SK-N-SH (cell line): ENCODE data around the gene ZPLD1. TPM values are rescaled to one million over a fixed set of nuclear protein-coding genes. Genes with fewer than 3 reads are reported as not detected.

Source experiments
- CTCF ChIA-PET: fragments of 300-600, 350-600 bp; formaldehyde crosslinking; extraction: SDS; loops from one replicate; lab custom pipeline; 2021; lab: Yijun Ruan, JAX
- POLR2A ChIA-PET: fragments of 350-600 bp; sonication (Branson Sonifier 250); formaldehyde crosslinking; extraction: SDS; loops from one replicate; lab custom pipeline; 2020; ENCODE audit warnings: antibody characterized with exemption, inconsistent platforms; lab: Yijun Ruan, JAX
- DNase-seq: peaks from one replicate; pipeline ENCODE4 v3.0.0; 2012
- H2AFZ ChIP-seq: fragments of 200-600 bp; sonication (generic); 2 replicates; pipeline ENCODE4 v1.8.1; 2016; ENCODE audit warnings: antibody characterized with exemption, mild to moderate bottlenecking, low read depth
- H3F3A ChIP-seq: fragments of 200-600 bp; sonication (generic); replicated peaks from 2 replicates; pipeline ENCODE3; 2016; ENCODE audit warnings: antibody characterized with exemption, mild to moderate bottlenecking; ENCODE audit not compliant: insufficient read depth
- H3K27ac ChIP-seq, 2 experiments: fragments of 200-500 bp in 1 of 2; fragments of 200-600 bp in 1 of 2; sonication (Bioruptor generic) in 1 of 2; sonication (generic), shearing (Covaris generic) in 1 of 2; 2 replicates each; pipeline versions ENCODE4 v1.5.1 to v1.6.1; 2014 to 2016; ENCODE audit warnings: low read depth in 2 of 2, inconsistent platforms in 1 of 2, low read length in 1 of 2, mild to moderate bottlenecking in 1 of 2, mixed read lengths in 1 of 2
- H3K27me3 ChIP-seq: fragments of 200-600 bp; sonication (generic), shearing (Covaris generic); 2 replicates; pipeline ENCODE4 v1.6.1; 2016; ENCODE audit warnings: mixed run types; ENCODE audit not compliant: insufficient read depth
- H3K36me3 ChIP-seq, 2 experiments: fragments of 200-500 bp in 1 of 2; fragments of 200-600 bp in 1 of 2; sonication (Bioruptor generic) in 1 of 2; sonication (generic) in 1 of 2; replicated peaks in 1 of 2; 2 replicates each; pipeline versions ENCODE3 to v1.5.1; 2014 to 2016; ENCODE audit warnings: low read length in 1 of 2, mild to moderate bottlenecking in 1 of 2; ENCODE audit not compliant: insufficient read depth in 2 of 2, control insufficient read depth in 1 of 2
- H3K4me1 ChIP-seq, 2 experiments: fragments of 200-500 bp in 1 of 2; fragments of 200-600 bp in 1 of 2; sonication (Bioruptor generic) in 1 of 2; sonication (generic), shearing (Covaris generic) in 1 of 2; 2 replicates each; pipeline versions ENCODE4 v1.5.1 to v1.6.1; 2014 to 2016; ENCODE audit warnings: low read depth in 1 of 2, low read length in 1 of 2, mixed run types in 1 of 2; ENCODE audit not compliant: insufficient read depth in 2 of 2, control insufficient read depth in 1 of 2
- H3K4me2 ChIP-seq: fragments of 200-600 bp; sonication (generic), shearing (Covaris generic); 2 replicates; pipeline ENCODE4 v1.6.1; 2017; ENCODE audit warnings: mixed run types
- H3K4me3 ChIP-seq, 2 experiments: fragments of 200-500 bp in 1 of 2; fragments of 200-600 bp in 1 of 2; sonication (Bioruptor generic) in 1 of 2; sonication (generic), shearing (Covaris generic) in 1 of 2; 2 replicates each; pipeline versions ENCODE4 v1.5.1 to v1.8.1; 2014 to 2016; ENCODE audit warnings: low read depth in 2 of 2, inconsistent platforms in 1 of 2, low read length in 1 of 2, mild to moderate bottlenecking in 1 of 2, mixed read lengths in 1 of 2, moderate library complexity in 1 of 2
- H3K79me2 ChIP-seq: fragments of 200-600 bp; sonication (generic); 2 replicates; pipeline ENCODE4 v1.8.1; 2017; ENCODE audit warnings: mild to moderate bottlenecking; ENCODE audit not compliant: insufficient read depth
- H3K9ac ChIP-seq: fragments of 200-600 bp; sonication (generic); 2 replicates; pipeline ENCODE4 v1.6.1; 2017; ENCODE audit warnings: mixed run types
- H3K9me2 ChIP-seq: fragments of 200-600 bp; sonication (generic); 2 replicates; pipeline ENCODE4 v1.6.1; 2017; ENCODE audit warnings: mixed run types
- H3K9me3 ChIP-seq: fragments of 200-600 bp; sonication (generic); 2 replicates; pipeline ENCODE4 v1.6.1; 2017; ENCODE audit warnings: mixed run types, mild to moderate bottlenecking, moderate library complexity
- H4K20me1 ChIP-seq: fragments of 200-600 bp; sonication (generic); 2 replicates; pipeline ENCODE4 v1.6.1; 2017; ENCODE audit warnings: mild to moderate bottlenecking, mixed run types; ENCODE audit not compliant: insufficient read depth
- CHD2 ChIP-seq: fragments of 150-350 bp; IDR thresholded peaks from 2 replicates; pipeline ENCODE4 v1.6.1; 2018; ENCODE audit warnings: low read length; ENCODE audit not compliant: partially characterized antibody
- EP300 ChIP-seq, 2 experiments: IDR thresholded peaks; 2 replicates each; pipeline versions ENCODE4 v1.4.0 to v1.6.1; 2012; ENCODE audit warnings: borderline replicate concordance in 1 of 2, low read depth in 1 of 2, low read length in 1 of 2
- EZH2phosphoT487 ChIP-seq: fragments of 200-600 bp; sonication (generic); IDR thresholded peaks from 2 replicates; pipeline ENCODE4 v1.6.1; 2017; ENCODE audit warnings: low read depth, mixed run types, mild to moderate bottlenecking, antibody characterized with exemption, moderate library complexity, borderline replicate concordance
- FOSL2 ChIP-seq: IDR thresholded peaks from 2 replicates; pipeline ENCODE4 v1.4.0; 2012; ENCODE audit warnings: low read depth, mild to moderate bottlenecking, moderate library complexity, borderline replicate concordance
- GABPA ChIP-seq: IDR thresholded peaks from 2 replicates; pipeline ENCODE4 v1.4.0; 2012; ENCODE audit warnings: low read depth, mild to moderate bottlenecking
- GATA2 ChIP-seq: sonication (generic); formaldehyde crosslinking; IDR thresholded peaks from 2 replicates; pipeline ENCODE4 v1.5.0; 2020; ENCODE audit warnings: mild to moderate bottlenecking, missing genetic modification reagents
- JUND ChIP-seq: IDR thresholded peaks from 2 replicates; pipeline ENCODE4 v1.4.0; 2012
- MEF2A ChIP-seq: IDR thresholded peaks from 2 replicates; pipeline ENCODE4 v1.4.0; 2012; ENCODE audit warnings: low read depth, borderline replicate concordance
- NFIC ChIP-seq: IDR thresholded peaks from 2 replicates; pipeline ENCODE4 v1.4.0; 2012; ENCODE audit warnings: borderline replicate concordance
- NRF1 ChIP-seq: IDR thresholded peaks from 2 replicates; pipeline ENCODE4 v1.6.1; 2012; ENCODE audit warnings: low read depth, mild to moderate bottlenecking, low read length
- RCOR1 ChIP-seq: fragments of 150-350 bp; IDR thresholded peaks from 2 replicates; pipeline ENCODE4 v1.6.1; 2017; ENCODE audit warnings: antibody characterized with exemption, low read length
- SIN3A ChIP-seq: IDR thresholded peaks from 2 replicates; pipeline ENCODE4 v1.6.1; 2012; ENCODE audit warnings: low read depth, mild to moderate bottlenecking, low read length, moderate library complexity, borderline replicate concordance
- SMC3 ChIP-seq: IDR thresholded peaks from 2 replicates; pipeline ENCODE4 v1.6.1; 2012; ENCODE audit warnings: low read depth, low read length, improper control_type of control experiment
- TAF1 ChIP-seq: IDR thresholded peaks from 2 replicates; pipeline ENCODE4 v1.6.1; 2012; ENCODE audit warnings: low read depth, mild to moderate bottlenecking, low read length, moderate library complexity, borderline replicate concordance
- TCF12 ChIP-seq: IDR thresholded peaks from 2 replicates; pipeline ENCODE4 v1.4.0; 2012
- TEAD4 ChIP-seq: IDR thresholded peaks from 2 replicates; pipeline ENCODE4 v1.4.0; 2012; ENCODE audit warnings: mild to moderate bottlenecking, borderline replicate concordance; ENCODE audit not compliant: insufficient read depth
- YY1 ChIP-seq: IDR thresholded peaks from 2 replicates; pipeline ENCODE4 v1.4.0; 2012; ENCODE audit warnings: low read depth, mild to moderate bottlenecking
- WGBS: methylation state at CpG from one replicate; pipeline ENCODE4 v1.1.6; 2017; ENCODE audit warnings: low lambda C conversion rate; 5-methylcytosine and 5-hydroxymethylcytosine counted together
- polyA plus RNA-seq, 3 experiments: library from polyadenylated mRNA; depleted of rRNA; stranded (reverse); fragments of >200 nt; gene quantifications; 2 replicates each; pipeline ENCODE4 v1.2.3, GENCODE V29; 2012
- TF ChIP-seq, protein P1 (sequence below): IDR thresholded peaks from 2 replicates; pipeline ENCODE4 v1.6.1; 2012; ENCODE audit warnings: mild to moderate bottlenecking, low read depth, low read length, moderate library complexity
- TF ChIP-seq, protein P2 (sequence below): fragments of 150-350 bp; IDR thresholded peaks from 2 replicates; pipeline ENCODE4 v1.6.1; 2017; ENCODE audit warnings: antibody characterized with exemption, low read length, low read depth, borderline replicate concordance
- TF ChIP-seq, protein P3 (sequence below): IDR thresholded peaks from 2 replicates; pipeline ENCODE4 v1.4.0; 2012; ENCODE audit warnings: low read depth, borderline replicate concordance
- TF ChIP-seq, protein P4 (sequence below): fragments of 150-350 bp; IDR thresholded peaks from 2 replicates; pipeline ENCODE4 v1.6.1; 2016; ENCODE audit warnings: mild to moderate bottlenecking, low read depth, low read length
- TF ChIP-seq, protein P5 (sequence below): fragments of 200-600 bp; sonication (generic); IDR thresholded peaks from 2 replicates; pipeline ENCODE4 v1.6.1; 2017; ENCODE audit warnings: antibody characterized with exemption, mild to moderate bottlenecking, moderate library complexity

Gene ZPLD1
- polyA plus RNA-seq, 1 of the 3 experiments (the other 2 are of a cell fraction): not detected

DNA sequence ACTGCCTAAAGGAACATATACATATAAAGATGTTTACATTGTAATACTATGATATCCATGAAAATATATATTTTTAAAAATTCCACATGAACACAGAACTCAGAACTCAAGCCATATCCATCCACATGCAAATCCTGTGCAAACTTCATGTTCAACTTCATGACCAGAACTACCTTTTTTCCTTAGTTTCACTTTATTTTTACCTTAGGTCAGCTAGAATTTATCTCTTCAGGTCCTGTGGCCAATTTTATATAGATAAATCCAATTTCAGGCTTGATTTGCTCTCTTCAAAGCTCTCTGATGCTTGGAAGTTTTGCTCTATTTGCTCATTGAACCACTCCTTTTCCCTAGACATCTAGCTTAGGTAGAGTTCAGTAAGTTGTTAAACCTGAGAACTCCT lies 38.8 kb downstream of the ZPLD1 start (continued):
- TF ChIP-seq TEAD4 (no peak), CHD2 (no peak)
- TF ChIP-seq, protein P1, sequence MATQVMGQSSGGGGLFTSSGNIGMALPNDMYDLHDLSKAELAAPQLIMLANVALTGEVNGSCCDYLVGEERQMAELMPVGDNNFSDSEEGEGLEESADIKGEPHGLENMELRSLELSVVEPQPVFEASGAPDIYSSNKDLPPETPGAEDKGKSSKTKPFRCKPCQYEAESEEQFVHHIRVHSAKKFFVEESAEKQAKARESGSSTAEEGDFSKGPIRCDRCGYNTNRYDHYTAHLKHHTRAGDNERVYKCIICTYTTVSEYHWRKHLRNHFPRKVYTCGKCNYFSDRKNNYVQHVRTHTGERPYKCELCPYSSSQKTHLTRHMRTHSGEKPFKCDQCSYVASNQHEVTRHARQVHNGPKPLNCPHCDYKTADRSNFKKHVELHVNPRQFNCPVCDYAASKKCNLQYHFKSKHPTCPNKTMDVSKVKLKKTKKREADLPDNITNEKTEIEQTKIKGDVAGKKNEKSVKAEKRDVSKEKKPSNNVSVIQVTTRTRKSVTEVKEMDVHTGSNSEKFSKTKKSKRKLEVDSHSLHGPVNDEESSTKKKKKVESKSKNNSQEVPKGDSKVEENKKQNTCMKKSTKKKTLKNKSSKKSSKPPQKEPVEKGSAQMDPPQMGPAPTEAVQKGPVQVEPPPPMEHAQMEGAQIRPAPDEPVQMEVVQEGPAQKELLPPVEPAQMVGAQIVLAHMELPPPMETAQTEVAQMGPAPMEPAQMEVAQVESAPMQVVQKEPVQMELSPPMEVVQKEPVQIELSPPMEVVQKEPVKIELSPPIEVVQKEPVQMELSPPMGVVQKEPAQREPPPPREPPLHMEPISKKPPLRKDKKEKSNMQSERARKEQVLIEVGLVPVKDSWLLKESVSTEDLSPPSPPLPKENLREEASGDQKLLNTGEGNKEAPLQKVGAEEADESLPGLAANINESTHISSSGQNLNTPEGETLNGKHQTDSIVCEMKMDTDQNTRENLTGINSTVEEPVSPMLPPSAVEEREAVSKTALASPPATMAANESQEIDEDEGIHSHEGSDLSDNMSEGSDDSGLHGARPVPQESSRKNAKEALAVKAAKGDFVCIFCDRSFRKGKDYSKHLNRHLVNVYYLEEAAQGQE: no peak

DNA sequence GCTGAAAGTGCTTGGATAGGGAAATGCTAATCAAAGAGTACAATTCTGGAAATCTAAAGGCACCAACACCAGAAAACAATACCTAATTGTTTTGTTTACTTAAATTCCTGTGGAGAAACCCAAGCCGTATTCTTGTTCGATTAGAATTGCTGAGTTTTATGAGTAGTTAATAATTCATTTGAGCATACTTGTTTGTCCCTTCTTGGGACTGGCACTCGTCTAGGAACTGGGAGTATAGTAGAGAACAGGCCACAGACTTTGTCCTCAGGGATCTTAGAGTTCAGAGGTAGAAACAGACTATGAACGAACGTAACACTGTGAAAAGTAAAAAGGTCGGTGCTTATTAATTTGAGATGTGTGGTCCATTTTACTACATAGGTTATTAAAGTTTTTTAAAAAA lies 39.4 kb downstream of the ZPLD1 start:
- 79% methylated on average over 6 of the region's 6 CpGs for WGBS
- no peaks in the 10 kb centered on the region for H3K27me3 ChIP-seq
- ChIA-PET POLR2A (no interaction called here), CTCF (no interaction called here)
- TF ChIP-seq EP300 (IDR thresholded peaks at IDR 0.05; ENCODE audit: borderline replicate concordance in 1 of 2, low read depth in 1 of 2, low read length in 1 of 2): no peak
- TF ChIP-seq NFIC: no peak
- TF ChIP-seq, protein P2, sequence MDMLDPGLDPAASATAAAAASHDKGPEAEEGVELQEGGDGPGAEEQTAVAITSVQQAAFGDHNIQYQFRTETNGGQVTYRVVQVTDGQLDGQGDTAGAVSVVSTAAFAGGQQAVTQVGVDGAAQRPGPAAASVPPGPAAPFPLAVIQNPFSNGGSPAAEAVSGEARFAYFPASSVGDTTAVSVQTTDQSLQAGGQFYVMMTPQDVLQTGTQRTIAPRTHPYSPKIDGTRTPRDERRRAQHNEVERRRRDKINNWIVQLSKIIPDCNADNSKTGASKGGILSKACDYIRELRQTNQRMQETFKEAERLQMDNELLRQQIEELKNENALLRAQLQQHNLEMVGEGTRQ: no peak
- TF ChIP-seq YY1: no peak
- TF ChIP-seq MEF2A: no peak
- TF ChIP-seq, protein P3, sequence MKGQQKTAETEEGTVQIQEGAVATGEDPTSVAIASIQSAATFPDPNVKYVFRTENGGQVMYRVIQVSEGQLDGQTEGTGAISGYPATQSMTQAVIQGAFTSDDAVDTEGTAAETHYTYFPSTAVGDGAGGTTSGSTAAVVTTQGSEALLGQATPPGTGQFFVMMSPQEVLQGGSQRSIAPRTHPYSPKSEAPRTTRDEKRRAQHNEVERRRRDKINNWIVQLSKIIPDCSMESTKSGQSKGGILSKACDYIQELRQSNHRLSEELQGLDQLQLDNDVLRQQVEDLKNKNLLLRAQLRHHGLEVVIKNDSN: no peak
- TF ChIP-seq JUND: no peak
- no peak for TF ChIP-seq NRF1
- TF ChIP-seq RCOR1: no peak
- TF ChIP-seq, protein P4, sequence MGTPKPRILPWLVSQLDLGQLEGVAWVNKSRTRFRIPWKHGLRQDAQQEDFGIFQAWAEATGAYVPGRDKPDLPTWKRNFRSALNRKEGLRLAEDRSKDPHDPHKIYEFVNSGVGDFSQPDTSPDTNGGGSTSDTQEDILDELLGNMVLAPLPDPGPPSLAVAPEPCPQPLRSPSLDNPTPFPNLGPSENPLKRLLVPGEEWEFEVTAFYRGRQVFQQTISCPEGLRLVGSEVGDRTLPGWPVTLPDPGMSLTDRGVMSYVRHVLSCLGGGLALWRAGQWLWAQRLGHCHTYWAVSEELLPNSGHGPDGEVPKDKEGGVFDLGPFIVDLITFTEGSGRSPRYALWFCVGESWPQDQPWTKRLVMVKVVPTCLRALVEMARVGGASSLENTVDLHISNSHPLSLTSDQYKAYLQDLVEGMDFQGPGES: no peak
- TF ChIP-seq EZH2phosphoT487: no peak
- TF ChIP-seq FOSL2: no peak
- TF ChIP-seq GATA2 (CRISPR knock-in tag): no peak
- no peak for TF ChIP-seq SMC3
- no peak for TF ChIP-seq TCF12
- TF ChIP-seq, protein P5, sequence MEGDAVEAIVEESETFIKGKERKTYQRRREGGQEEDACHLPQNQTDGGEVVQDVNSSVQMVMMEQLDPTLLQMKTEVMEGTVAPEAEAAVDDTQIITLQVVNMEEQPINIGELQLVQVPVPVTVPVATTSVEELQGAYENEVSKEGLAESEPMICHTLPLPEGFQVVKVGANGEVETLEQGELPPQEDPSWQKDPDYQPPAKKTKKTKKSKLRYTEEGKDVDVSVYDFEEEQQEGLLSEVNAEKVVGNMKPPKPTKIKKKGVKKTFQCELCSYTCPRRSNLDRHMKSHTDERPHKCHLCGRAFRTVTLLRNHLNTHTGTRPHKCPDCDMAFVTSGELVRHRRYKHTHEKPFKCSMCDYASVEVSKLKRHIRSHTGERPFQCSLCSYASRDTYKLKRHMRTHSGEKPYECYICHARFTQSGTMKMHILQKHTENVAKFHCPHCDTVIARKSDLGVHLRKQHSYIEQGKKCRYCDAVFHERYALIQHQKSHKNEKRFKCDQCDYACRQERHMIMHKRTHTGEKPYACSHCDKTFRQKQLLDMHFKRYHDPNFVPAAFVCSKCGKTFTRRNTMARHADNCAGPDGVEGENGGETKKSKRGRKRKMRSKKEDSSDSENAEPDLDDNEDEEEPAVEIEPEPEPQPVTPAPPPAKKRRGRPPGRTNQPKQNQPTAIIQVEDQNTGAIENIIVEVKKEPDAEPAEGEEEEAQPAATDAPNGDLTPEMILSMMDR: no peak
- no peak for TF ChIP-seq TEAD4
- no peak for TF ChIP-seq SIN3A
- TF ChIP-seq GABPA: no peak
- no peak for TF ChIP-seq TAF1
- TF ChIP-seq, all 33 proteins: peak for 0
- no peak overlapping the region for H3K4me2 ChIP-seq
- no peaks in the 10 kb centered on the region for H3K9me2 ChIP-seq
- no peak overlapping the region for H3K4me3 ChIP-seq
- no peak overlapping the region for H2AFZ ChIP-seq
- no peak overlapping the region for H3K27ac ChIP-seq
- H4K20me1 ChIP-seq: no peaks in the 10 kb centered on the region
- no peaks in the 10 kb centered on the region for H3K36me3 ChIP-seq
- no peaks in the 10 kb centered on the region; a peak in 1 of 4 replicates for H3K4me1 ChIP-seq
- H3K9ac ChIP-seq: no peak overlapping the region
- no peaks in the 10 kb centered on the region for H3K79me2 ChIP-seq
- DNase-seq: no peak
- no peaks in the 10 kb centered on the region for H3F3A ChIP-seq
- H3K9me3 ChIP-seq: no peaks in the 10 kb centered on the region
